HG03342 (cell line): ENCODE data around the gene ERBB4.
"Not testable (repeated sequence)": the region's sequence is repeated elsewhere in the genome, so short reads cannot be mapped to it uniquely, and the experiment has no call there.

Experiments used
- ATAC-seq: cut with Tn5 transposase; IDR thresholded peaks from one replicate; pipeline ENCODE4 v1.9.1; 2021; ENCODE audit warnings: mild to moderate bottlenecking, moderate library complexity; ENCODE audit not compliant: unreplicated experiment

Gene ERBB4

GRCh38 chr2:212154477-212154878, 384.1 kb downstream of the ERBB4 start:
- no peak for ATAC-seq

- no peak for ATAC-seq
These were observed 384.7 kb downstream of the ERBB4 start for GRCh38 chr2:212153923-212154322.

- ATAC-seq: no peak
These were observed 390.6 kb downstream of the ERBB4 start for GRCh38 chr2:212147921-212148513.

- no peak for ATAC-seq
These were observed 392.2 kb downstream of the ERBB4 start for GRCh38 chr2:212146416-212146815.

GRCh38 chr2:212145121-212145520, 393.5 kb downstream of the ERBB4 start:
- ATAC-seq: no peak

- no peak for ATAC-seq
These were observed 396.0 kb downstream of the ERBB4 start for GRCh38 chr2:212142631-212143030.

- ATAC-seq: peak; percentile 54
These were observed 397.1 kb downstream of the ERBB4 start for GRCh38 chr2:212141499-212141898.

GRCh38 chr2:212136216-212136795, 402.3 kb downstream of the ERBB4 start:
- no peak for ATAC-seq

GRCh38 chr2:212135739-212136138, 402.9 kb downstream of the ERBB4 start:
- ATAC-seq: no peak

- ATAC-seq: no peak
These were observed 405.3 kb downstream of the ERBB4 start for GRCh38 chr2:212133337-212133736.

- ATAC-seq: no peak
These were observed 414.0 kb downstream of the ERBB4 start for GRCh38 chr2:212124598-212124997.

GRCh38 chr2:212119591-212119990, 419.0 kb downstream of the ERBB4 start:
- no peak for ATAC-seq

GRCh38 chr2:212117926-212118325, 420.7 kb downstream of the ERBB4 start:
- ATAC-seq: no peak

GRCh38 chr2:212114489-212114888, 424.1 kb downstream of the ERBB4 start:
- ATAC-seq: no peak

GRCh38 chr2:212112401-212112800, 426.2 kb downstream of the ERBB4 start:
- ATAC-seq: no peak

GRCh38 chr2:212109792-212110680, 428.6 kb downstream of the ERBB4 start:
- ATAC-seq: no peak

GRCh38 chr2:212109217-212109616, 429.4 kb downstream of the ERBB4 start:
- ATAC-seq: no peak

GRCh38 chr2:212107989-212108388, 430.6 kb downstream of the ERBB4 start:
- ATAC-seq: no peak

- ATAC-seq: no peak
These were observed 431.6 kb downstream of the ERBB4 start for GRCh38 chr2:212107014-212107413.

- not testable (repeated sequence) for ATAC-seq
These were observed 432.1 kb downstream of the ERBB4 start for GRCh38 chr2:212106536-212106935.

GRCh38 chr2:212099658-212100057, 438.9 kb downstream of the ERBB4 start:
- ATAC-seq: no peak

- ATAC-seq: no peak
These were observed 439.6 kb downstream of the ERBB4 start for GRCh38 chr2:212098966-212099365.
